Lower leg skin (tissue), 3 donors: ENCODE results near the gene ANKRD50.

Experiments
- CTCF ChIP-seq, 3 donors: fragments of 450-650 bp; IDR thresholded peaks; one replicate each; pipeline ENCODE4 v1.5.1; 2016; ENCODE audit warnings: antibody characterized with exemption in 3 of 3, mild to moderate bottlenecking in 3 of 3, moderate library complexity in 2 of 3
- POLR2A ChIP-seq, 2 donors: fragments of 450-650 bp; IDR thresholded peaks; one replicate each; pipeline ENCODE4 v1.6.1; 2016 to 2017; ENCODE audit warnings: antibody characterized with exemption in 2 of 2, mild to moderate bottlenecking in 1 of 2, moderate library complexity in 1 of 2

DNA sequence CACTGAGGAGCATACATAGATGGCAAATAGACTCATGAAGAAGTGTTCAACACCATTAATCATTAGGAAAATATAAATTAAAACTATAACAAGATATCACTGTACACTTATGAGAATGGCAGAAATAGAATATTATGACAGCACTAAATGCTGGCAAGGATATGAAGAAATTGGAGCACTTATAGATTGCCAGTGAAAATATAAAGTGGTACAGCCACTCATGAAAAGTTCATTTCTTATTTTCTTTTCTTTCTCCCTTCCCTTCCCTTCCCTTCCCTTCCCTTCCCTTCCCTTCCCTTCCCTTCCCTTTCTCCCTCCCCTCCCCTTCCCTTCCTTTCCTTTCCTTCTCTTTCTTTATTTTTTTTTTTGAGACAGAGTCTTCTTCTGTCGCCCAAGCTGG, 53.7 kb downstream of the ANKRD50 start:
- no peak for TF ChIP-seq POLR2A (IDR thresholded peaks at IDR 0.05)
- TF ChIP-seq CTCF (IDR thresholded peaks at IDR 0.05) = no peak
